Large intestine (tissue), 3 donors: ENCODE measurements around the gene DNAJC12. TPM values are rescaled to one million over a fixed set of nuclear protein-coding genes. Genes with fewer than 3 reads are reported as not detected.
"Not testable (repeated sequence)": the region's sequence is repeated elsewhere in the genome, so short reads cannot be mapped to it uniquely, and the experiment has no call there.

Experiments
- DNase-seq, 2 donors: peaks; one replicate each; pipeline versions ENCODE4 v3.0.0 to v3.0.0-alpha.2; 2013
- H3K27ac ChIP-seq: one replicate; pipeline ENCODE4 v1.5.1; 2013; ENCODE audit warnings: low read length
- H3K27me3 ChIP-seq: 2 replicates; pipeline ENCODE4 v1.6.1; 2013; ENCODE audit warnings: low read length; ENCODE audit not compliant: control insufficient read depth, insufficient read depth
- H3K36me3 ChIP-seq: 2 replicates; pipeline ENCODE4 v1.6.1; 2013; ENCODE audit warnings: low read length; ENCODE audit not compliant: control insufficient read depth, insufficient read depth
- H3K4me1 ChIP-seq: one replicate; pipeline ENCODE4 v1.6.1; 2013; ENCODE audit warnings: low read length; ENCODE audit not compliant: control insufficient read depth, insufficient read depth
- H3K4me3 ChIP-seq: one replicate; pipeline ENCODE4 v1.5.1; 2013; ENCODE audit warnings: low read length
- H3K9me3 ChIP-seq: one replicate; pipeline ENCODE4 v1.6.1; 2013; ENCODE audit warnings: mild to moderate bottlenecking, low read depth, low read length, moderate library complexity; ENCODE audit not compliant: control insufficient read depth
- WGBS: methylation state at CpG from one replicate; pipeline ENCODE4 v1.1.5; 2013; ENCODE audit warnings: low lambda C conversion rate; ENCODE audit not compliant: insufficient coverage; 5-methylcytosine and 5-hydroxymethylcytosine counted together
- polyA plus RNA-seq: library from polyadenylated mRNA; unstranded; fragments of 120-200 nt; gene quantifications from one replicate; pipeline ENCODE4 v1.2.1, GENCODE V29; 2013

The DNAJC12 gene
- polyA plus RNA-seq, 1 donor = 10.4 TPM

DNA sequence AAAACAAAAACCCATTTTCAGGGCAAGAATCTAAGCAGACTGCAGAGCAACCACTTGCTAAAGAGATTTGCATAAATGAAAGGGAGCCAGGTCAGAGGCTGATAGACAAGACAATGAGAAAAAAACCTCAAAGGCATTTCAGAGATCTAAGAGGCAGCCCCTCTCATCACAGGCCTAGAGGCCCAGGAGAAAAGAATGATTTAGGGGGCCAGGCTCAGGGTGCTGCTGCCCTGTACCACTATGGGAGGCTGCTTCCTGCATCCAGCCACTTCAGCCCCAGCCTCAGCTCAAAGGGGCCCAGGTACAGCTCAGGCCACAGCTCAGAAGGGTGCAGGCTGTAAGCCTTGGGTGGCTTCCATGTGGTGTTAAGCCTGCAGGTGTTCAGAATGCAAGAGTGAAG is 3.7 kb upstream of the DNAJC12 start:
- Histone ChIP-seq H3K9me3 (peaks cover 3% of the 10 kb centered on the region), H3K4me3 (no peak overlapping the region), H3K27ac (no peak overlapping the region), H3K27me3 (no peaks in the 10 kb centered on the region), H3K36me3 (no peaks in the 10 kb centered on the region), H3K4me1 (peaks cover 10% of the 10 kb centered on the region)
- DNase-seq = no peak

DNA sequence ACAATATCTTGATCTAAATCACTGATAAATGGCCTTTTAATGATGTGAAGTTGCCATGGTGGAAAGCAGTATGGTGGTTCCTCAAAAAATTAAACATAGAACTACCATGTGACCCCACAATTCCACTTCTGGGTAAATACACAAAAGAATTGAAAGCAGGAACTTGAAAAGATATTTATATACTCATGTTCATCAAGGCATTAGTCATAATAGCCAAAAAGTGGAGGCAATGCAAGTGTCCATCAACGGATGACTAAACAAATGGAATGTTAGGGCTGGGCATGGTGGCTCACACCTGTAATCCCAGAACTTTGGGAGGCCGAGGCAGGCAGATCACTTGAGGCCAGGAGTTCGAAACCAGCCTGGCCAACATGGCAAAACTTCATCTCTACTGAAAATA is 2.0 kb upstream of the DNAJC12 start:
- Histone ChIP-seq H3K27me3 (no peaks in the 10 kb centered on the region), H3K9me3 (peaks cover 3% of the 10 kb centered on the region), H3K4me1 (peaks cover 10% of the 10 kb centered on the region), H3K36me3 (no peaks in the 10 kb centered on the region), H3K27ac (no peak overlapping the region), H3K4me3 (no peak overlapping the region)
- WGBS = no CpG with 5 or more reads among the region's 3 CpGs
- DNase-seq = no peak

DNA sequence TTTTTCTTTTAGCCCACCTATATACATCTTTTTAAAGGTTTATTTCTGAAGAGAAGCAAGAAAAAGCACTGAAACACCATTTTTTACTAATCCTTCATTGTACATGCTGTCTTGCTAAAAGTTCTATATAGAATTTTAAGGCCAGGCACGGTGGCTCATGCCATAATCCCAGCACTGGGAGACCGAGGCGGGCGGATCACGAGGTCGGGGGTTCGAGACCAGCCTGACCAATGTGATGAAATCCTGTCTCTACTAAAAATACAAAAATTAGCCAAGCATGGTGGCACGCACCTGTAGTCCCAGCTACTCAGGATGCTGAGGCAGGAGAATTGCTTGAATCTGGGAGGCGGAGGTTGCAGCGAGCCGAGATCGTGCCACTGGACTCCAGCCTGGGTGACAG is 1.5 kb upstream of the DNAJC12 start:
- H3K36me3 ChIP-seq, H3K4me3 ChIP-seq, DNase-seq, H3K27me3 ChIP-seq, H3K9me3 ChIP-seq, H3K27ac ChIP-seq: not testable (repeated sequence)
- WGBS = no CpG with 5 or more reads among the region's 12 CpGs
- H3K4me1 ChIP-seq = peaks cover 10% of the 10 kb centered on the region

- no peak overlapping the region for H3K27ac ChIP-seq
- H3K4me3 ChIP-seq = peak overlapping the region; percentile 34
- H3K4me1 ChIP-seq = no peaks in the 10 kb centered on the region
- WGBS = no CpG with 5 or more reads among the region's 1 CpG
- no peaks in the 10 kb centered on the region for H3K36me3 ChIP-seq
- H3K27me3 ChIP-seq = no peaks in the 10 kb centered on the region
- peaks cover 3% of the 10 kb centered on the region for H3K9me3 ChIP-seq
- no peak for DNase-seq
These were observed 1.0 kb downstream of the DNAJC12 start for GRCh38 chr10:67836972-67837371.

DNA sequence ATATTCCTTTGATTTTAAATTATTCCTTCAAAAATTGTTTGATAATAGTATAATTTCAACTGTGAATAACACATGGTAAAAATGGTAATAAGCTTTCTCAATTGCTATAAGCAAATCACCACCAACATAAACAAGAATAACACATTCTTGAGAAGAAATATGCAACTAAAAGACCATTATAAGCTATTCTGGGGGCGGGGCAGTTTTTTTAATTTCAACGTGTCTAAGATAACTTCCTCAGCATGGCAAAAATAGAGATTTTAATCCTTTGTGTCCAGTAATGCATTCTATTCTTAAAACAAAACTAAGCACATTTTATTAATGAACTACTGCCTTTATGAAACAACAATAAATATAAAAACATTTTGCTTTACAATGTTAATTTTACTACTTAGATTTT is 1.5 kb downstream of the DNAJC12 start:
- H3K4me3 ChIP-seq = no peak overlapping the region

GRCh38 chr10:67835541-67836394 is 2.2 kb downstream of the DNAJC12 start:
- DNase-seq, H3K9me3 ChIP-seq, H3K27me3 ChIP-seq, H3K27ac ChIP-seq, H3K4me3 ChIP-seq, H3K4me1 ChIP-seq, H3K36me3 ChIP-seq: not testable (repeated sequence)
- 50% methylated on average over 1 of the region's 6 CpGs for WGBS

More for the DNA sequence above, 1.5 kb downstream of the DNAJC12 start:
- WGBS = no CpG with 5 or more reads among the region's 2 CpGs
- no peaks in the 10 kb centered on the region for H3K27me3 ChIP-seq
- H3K27ac ChIP-seq = no peak overlapping the region
- no peaks in the 10 kb centered on the region for H3K36me3 ChIP-seq
- no peaks in the 10 kb centered on the region for H3K4me1 ChIP-seq
- H3K9me3 ChIP-seq = no peaks in the 10 kb centered on the region
- DNase-seq = no peak

- H3K36me3 ChIP-seq = no peaks in the 10 kb centered on the region
- H3K4me1 ChIP-seq = no peaks in the 10 kb centered on the region
- DNase-seq = no peak
- H3K27ac ChIP-seq = no peak overlapping the region
- H3K4me3 ChIP-seq = no peak overlapping the region
- H3K27me3 ChIP-seq = no peaks in the 10 kb centered on the region
- WGBS = no CpG with 5 or more reads among the region's 8 CpGs
- H3K9me3 ChIP-seq = no peaks in the 10 kb centered on the region
These were observed 3.6 kb downstream of the DNAJC12 start for GRCh38 chr10:67834375-67834774.

- no peak overlapping the region for H3K4me3 ChIP-seq
- no peak overlapping the region for H3K27ac ChIP-seq
- H3K4me1 ChIP-seq = peaks cover 4% of the 10 kb centered on the region
- peak; percentile 30 to 54 for DNase-seq
- no CpG with 5 or more reads among the region's 3 CpGs for WGBS
- no peaks in the 10 kb centered on the region for H3K27me3 ChIP-seq
- H3K9me3 ChIP-seq = no peaks in the 10 kb centered on the region
- H3K36me3 ChIP-seq = no peaks in the 10 kb centered on the region
These were observed 10.2 kb downstream of the DNAJC12 start for GRCh38 chr10:67827811-67828210.

DNA sequence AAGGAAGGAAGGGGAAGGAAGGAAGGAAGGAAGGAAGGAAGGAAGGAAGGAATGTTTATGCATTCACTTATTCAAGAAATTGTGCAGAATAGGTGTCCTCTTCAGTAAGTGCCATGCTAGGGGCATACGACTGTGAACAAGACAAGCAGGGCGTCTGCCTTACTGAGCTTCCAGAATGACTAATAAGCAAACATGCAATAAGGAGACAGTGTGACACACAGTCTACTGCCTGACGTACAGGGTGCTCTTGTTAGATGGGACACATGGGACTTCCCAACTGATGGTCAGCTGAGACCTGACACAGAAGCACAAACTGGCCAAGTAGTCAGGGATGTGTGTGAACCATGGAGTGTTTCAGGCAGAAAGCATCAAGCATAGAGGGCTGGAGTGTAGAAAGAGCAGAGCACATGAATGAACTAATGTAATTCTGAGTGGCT is 18.2 kb downstream of the DNAJC12 start:
- DNase-seq = no peak
- H3K27me3 ChIP-seq = no peaks in the 10 kb centered on the region
- H3K4me1 ChIP-seq = no peaks in the 10 kb centered on the region
- no peaks in the 10 kb centered on the region for H3K9me3 ChIP-seq
- no peaks in the 10 kb centered on the region for H3K36me3 ChIP-seq
- WGBS = no CpG with 5 or more reads among the region's 3 CpGs
- H3K4me3 ChIP-seq = no peak overlapping the region
- no peak overlapping the region for H3K27ac ChIP-seq

DNA sequence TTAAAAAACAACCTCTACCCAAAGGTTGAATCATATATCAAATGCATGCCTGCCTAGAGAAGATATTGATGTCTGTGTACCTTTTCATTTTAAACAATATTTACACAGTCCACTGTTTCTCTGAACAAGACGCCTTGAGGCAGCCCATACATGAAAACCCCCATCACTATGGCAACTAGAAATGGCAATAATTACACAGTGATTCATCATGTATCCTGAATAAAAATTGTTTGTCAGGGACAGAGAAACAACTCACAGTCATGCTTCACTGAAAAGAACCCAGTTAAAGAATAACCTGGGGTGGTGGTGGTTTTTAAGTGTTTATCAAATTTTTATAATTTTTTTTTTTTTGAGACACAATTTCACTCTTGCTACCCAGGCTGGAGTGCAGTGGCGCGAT is 19.7 kb downstream of the DNAJC12 start:
- H3K36me3 ChIP-seq = no peaks in the 10 kb centered on the region
- no peak overlapping the region for H3K4me3 ChIP-seq
- no peaks in the 10 kb centered on the region for H3K9me3 ChIP-seq
- no peak overlapping the region for H3K27ac ChIP-seq
- WGBS = no CpG with 5 or more reads among the region's 3 CpGs
- H3K4me1 ChIP-seq = no peaks in the 10 kb centered on the region
- no peaks in the 10 kb centered on the region for H3K27me3 ChIP-seq
- no peak for DNase-seq

- no peak for DNase-seq
- WGBS = no CpG with 5 or more reads among the region's 4 CpGs
- Histone ChIP-seq H3K27me3 (no peaks in the 10 kb centered on the region), H3K4me1 (no peaks in the 10 kb centered on the region), H3K9me3 (no peaks in the 10 kb centered on the region), H3K36me3 (no peaks in the 10 kb centered on the region), H3K4me3 (no peak overlapping the region), H3K27ac (no peak overlapping the region)
These were observed 21.3 kb downstream of the DNAJC12 start for GRCh38 chr10:67816719-67817118.
